Measurements from ENCODE around the gene TTC34.

The TTC34 gene

DNA sequence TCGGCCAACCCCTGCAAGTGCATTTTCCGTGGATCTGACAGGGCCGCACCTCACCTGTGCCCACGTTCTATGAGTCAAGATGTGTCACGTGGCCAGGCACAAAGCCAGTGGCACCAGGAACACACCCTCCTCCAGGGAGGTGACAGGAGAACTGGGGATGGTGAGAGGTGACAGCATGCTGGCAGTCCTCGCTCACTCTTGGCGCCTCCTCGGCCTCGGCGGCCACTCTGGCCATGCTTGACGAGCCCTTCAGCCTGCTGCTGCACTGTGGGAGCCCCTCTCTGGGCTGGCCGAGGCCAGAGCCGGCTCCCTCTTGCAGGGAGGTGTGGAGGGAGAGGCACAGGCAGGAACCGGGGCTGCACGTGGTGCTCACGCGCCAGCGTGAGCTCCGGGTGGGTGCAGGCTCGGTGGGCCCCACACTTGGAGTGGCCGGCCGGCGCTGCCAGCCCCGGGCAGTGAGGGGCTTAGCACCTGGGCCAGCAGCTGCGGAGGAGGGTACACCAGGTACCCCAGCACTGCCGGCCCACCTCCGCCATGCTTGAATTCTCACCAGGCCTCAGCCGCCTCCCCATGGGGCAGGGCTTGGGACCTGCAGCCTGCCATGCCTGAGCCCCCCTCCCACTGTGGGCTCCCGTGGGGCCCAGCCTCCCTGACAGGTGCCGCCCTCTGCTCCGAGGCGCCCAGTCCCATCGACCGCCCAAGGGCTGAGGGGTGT, 11.6 kb upstream of the TTC34 start:
- DNase-seq (ENCODE audit: low spot score), result no peak

DNA sequence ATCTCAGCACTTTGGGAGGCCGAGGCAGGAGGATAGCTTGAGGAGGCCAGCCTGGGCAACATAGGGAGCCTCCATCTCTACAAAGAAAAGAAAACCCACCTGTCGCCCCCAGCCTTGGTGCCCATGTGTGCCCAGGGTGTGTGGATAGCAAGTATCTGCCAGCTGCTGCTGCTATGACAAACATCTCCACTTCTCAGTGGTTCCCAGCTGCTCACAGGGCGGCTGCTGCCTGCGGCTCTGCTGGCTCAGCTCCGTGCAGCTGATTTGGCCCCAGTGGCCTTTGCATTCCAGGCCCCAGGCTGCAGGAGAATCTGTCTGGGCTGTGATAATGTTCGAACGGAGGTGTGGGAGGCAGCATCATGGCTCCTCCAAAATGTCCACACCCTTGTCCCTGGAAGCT, 10.6 kb upstream of the TTC34 start:
- DNase-seq (ENCODE audit: low spot score), result no peak

DNA sequence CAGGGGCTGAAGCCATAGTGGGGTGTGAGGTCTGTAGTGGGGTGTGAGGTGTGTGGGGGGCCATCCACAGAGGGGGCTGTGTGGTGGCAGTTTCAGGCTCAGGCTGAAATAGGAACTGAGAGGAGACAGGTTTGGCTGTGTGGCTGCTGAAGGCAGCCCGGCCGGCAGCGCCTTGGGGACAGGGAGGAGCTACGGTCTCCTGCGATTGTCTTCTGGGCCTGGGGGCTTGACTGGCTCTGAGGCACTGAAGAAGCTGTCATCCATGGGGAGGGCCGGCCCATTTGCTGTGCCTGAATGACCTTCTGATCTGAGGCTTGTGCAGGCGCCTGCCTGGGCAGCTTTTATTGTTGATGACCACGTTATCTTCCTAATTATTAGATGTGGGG, 10.0 kb upstream of the TTC34 start:
- DNase-seq (ENCODE audit: low spot score), result no peak

DNA sequence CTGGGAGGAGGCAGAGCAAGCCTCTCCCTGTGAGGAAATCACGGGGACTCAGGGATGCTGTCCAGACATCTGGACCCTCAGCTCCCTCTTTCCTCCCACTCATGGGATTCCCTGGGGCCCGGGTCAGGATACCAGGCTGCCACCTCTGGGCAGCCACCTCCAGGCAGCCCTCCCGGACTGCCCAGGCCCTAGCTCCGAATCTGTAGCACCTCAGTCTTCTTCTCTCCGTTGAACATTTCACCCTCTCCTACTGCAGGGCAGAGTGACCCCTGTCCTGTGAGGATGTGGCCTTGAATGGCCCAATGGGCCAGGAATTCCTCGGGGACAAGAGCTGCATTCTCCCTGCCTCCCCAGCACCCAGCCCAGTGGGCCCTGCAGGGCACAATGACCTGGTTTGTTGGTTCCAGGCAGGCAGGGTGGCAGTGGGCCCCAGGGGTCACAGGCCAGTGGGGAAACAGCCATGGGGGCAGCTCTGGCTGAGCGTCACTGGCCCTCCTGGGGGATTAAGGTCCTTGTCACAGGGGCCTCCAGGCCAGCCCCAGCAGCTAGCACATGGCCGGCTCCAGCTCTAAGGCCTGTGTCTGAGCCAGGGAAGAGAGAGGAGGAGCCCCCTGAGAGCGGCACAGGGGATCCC, 9.5 kb upstream of the TTC34 start:
- no peak for DNase-seq (ENCODE audit: low spot score)

DNA sequence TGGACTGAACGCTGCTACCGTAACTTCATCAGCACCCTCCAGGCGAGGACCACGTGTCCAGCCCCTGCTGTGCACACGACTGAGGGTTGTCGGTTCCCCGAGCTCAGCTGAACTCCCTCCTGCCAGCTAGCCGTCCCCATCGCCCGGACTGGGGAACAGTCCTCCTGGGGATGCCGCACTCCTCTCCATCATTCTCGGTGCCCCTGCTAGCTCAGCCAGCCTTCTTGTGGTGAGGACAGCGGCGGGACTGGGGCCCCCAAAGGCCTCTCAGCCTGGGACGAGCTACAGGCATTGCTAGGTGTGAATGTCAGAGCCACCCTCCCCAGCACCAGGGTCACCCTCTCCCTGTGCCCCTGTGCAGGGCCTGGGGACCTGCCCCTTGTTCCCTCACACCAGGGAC, 8.8 kb upstream of the TTC34 start:
- no peak for DNase-seq (ENCODE audit: low spot score)

DNA sequence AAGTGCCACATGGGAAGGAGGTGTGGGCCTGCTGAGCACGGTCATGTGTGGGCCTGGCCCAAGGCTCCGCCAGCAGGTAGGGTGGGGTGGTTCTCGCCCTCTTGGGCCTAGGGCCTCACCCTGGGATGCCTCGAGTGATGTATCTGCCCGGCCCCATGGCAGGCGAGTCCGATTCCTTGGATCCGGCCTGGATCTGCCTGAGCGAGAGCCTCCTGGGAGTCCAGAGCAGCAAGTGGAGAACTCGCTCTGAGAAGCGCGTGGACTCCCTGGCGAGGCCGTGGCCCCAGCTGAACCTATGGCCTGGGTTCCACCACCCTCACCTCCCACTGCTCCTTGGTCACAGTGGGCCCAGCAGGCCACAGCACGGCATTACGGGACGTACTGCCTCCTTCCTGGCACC, 8.2 kb upstream of the TTC34 start:
- DNase-seq (ENCODE audit: low spot score), result no peak

DNA sequence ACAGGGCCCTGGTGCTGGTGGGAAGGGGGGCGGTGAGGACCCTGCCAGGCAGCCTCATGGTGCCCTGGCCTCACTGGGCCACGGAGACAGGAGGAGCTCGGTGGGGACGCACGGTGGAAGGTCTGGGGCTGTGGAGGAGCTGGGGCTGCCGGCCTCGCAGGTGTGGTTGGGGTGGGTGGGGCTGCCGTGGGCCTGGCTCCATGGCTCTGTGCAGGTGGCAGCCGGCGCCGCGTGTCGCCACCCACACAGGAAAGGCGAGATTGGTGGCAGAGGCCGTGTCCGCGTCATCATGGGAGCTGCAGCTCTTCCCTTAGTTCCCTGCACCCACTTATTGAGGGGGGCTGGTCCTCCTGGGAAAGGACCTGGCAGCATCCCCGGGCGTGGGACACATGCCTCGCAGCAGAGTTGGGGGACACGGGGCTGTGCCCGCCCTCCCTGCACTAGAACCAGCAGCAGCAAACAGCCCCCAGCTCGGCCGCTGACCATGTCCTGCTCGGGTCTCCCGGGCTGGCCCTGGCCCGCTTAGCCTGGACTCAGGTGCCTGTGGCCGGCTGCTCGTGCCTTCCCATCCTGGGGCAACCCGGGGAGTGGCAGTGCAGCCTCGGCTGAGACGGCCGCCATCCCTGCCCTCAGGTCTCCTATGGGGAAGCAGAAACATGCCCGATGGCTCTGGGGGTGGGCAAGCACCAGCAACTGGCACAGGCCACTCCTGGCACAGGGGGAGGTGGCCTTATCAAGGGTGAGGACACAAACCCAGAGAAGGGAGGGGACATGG, 7.5 kb upstream of the TTC34 start:
- no peak for DNase-seq (ENCODE audit: low spot score)

DNA sequence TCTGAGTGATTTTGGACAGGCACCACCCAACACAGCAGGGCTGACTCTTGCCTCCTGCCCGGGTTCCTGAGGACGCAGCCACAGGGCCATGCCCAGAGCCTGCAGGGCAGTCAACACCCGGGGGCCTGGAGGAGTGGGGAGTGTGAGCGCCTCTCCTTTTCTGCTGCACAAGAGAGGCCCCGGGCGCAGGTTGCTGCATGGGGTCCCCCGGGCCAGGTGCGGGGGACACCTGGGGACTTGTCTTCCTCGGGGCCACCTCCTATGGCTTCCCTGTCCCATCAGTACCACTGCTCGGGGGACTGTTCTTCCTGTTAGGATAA, 6.9 kb upstream of the TTC34 start:
- no peak for DNase-seq (ENCODE audit: low spot score)

DNA sequence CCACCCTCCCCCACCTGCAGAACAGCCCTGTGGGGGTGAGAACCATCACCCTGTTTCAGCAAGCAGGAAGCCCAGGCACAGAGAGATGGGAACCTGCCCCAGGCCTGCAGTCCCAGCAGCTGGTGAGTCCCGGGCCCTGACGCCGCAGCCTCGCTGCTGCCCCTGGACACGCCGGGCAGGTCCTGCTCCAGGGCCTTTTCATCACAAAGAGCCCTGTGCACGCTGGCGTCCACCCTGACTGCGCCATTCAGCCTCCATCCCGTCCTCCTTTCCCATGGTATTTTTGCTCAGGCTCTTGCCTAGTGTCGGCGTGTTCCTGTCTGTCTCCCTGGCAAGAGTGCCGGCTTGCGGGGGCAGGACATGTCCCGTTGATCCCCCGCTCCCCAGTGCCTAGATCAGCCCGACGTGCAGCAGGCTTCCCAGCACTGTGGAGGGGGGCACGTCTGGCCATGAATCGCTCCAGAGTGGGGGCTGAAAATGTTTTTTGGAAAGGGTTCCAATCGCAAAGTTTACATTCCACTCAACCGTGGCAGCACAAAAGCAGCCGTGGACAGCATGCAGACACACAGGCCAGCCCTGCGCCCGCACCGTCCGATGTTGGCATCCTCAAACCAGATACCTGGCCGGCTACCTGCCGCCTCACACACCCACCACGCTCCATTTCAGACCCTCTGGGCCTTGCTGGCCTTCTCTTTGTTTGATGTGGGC, 6.3 kb upstream of the TTC34 start:
- no peak for DNase-seq (ENCODE audit: low spot score)

DNA sequence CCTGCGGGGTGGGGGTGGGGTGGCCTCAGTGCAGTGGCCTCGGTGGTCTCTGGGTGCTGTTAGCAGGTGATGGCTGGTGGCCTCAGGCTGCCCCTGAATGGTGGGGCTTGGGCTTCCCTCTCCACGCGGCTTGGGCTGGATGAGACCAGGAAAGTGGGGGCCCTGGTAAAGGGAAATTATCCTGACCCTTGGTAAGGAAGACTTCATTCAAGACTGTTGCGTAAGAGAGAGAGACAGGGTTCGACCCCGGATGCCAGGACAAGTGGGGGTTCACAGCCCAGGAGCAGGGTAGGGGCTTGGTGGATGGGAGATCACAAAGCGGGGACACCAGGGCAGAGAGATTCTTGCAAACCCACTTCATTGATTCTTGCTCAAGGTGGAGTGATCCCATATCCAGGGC, 5.5 kb upstream of the TTC34 start:
- DNase-seq (ENCODE audit: low spot score), result no peak

DNA sequence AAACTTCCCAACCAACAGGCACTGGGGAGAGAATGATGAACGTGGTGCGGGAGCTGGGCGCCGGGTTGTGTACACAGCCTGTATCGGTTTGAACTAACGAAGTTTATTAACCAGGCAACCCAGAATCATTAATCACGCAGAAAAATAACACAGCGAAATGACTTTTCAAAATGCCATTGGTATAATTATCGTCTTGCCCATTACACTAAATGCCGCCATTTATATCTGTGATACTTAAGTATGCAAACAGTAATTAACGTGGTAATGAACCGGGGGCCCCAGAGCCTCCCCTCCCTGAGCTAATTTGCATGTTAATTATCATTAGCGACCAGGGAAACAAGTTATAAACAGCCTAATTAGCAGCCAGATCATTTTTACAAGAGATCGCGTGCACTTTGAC, 5.1 kb upstream of the TTC34 start:
- DNase-seq (ENCODE audit: low spot score), result no peak

DNA sequence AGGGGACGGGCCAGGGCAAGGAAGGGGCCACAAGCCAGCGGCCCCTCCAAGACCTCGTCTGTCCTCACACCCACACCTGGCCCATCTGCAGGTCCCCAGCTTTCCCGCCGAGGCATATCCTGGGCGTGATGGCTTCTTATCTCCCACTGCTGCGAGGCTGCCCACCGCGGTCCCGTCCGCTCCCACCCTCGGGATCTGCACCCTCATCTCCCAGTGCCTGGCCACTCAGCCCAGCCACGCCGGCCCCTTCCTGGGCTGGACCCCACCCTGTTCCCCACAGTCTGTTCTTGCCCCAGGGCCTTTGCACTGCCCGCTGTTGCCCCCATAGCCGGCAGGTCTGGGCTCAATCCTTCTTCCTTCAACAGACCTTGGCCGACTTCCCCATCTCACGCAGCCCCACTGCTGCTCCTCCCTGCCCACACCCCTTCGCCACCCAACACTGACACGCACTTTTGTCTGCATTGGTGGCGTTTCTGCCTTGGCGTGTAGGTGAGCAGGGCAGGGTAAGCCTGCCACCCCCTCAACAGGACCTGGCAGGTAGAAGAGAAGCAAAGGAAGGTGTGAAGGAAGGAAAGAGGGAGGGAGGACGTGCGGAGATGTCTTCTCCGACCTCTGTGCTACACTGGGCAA, 4.4 kb upstream of the TTC34 start:
- DNase-seq (ENCODE audit: low spot score), result no peak

DNA sequence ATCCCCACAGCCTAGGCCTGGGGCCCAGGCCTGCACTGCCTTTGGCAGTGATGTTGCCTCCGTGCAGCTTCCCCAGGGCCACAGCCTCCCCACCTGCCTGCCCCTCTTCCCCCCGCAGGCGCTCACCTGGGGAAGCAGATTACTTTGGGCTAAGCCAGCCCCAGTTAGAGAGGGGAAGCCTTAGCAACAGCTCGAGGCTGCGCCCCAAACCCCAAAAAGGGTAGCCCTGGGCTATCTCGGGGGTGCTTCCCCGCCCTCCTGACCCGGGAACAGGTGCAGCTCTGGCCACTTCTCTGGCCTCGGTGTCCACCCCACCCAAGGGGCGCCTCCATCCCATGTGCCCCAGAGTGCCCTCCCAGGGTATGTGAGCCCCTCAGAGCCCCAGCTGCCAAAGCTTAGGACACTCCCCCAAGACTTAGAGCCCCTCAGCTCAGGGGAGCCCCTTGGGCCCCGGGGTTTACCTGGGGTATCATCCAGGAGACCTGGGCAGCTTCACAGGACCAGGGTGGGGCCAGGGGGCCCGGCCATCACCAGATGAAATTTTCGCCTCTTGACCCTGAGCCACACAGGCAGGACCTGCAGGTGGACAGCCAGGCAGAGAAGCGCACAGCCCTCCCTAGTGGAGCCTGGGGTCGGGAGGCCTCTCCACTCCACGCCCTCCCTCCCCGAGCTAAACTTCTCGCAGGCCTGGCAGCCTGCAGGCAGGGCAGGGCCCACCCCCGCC, 3.3 kb upstream of the TTC34 start:
- no peak for DNase-seq (ENCODE audit: low spot score)

DNA sequence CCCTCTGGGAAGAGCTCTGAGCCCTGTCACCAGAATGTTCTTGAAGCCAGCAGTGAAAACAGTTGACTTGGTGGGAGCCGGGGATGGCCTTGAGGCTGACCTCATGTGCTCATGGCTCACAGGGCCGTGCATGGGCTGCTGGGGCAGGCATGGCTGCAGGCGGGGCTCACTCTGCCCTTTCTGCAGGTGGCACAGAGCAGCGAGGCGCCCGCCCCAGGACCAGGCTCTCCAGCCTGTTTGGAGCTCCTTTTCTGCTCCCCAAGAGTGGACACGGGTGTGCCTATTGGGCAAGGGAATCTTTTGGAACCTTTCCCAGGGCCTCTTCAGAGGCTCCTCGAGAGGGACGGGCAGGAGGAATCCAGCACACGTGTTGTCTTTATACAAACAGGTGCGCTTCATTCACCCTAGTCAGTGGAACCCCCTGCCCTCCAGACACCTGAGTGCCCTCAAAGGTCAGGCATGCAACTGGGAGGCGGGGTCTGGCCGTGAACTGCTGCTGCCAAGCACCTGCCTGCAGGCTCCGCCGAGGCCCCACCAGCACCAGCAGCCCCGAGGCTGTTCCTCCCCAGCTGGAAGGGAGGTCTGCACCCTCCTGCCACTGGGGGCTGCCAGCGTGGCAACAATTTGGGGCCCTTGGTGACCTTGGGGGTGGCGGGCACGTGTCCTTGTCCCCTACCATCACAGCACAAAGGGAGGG, 2.6 kb upstream of the TTC34 start:
- no peak for DNase-seq (ENCODE audit: low spot score)

DNA sequence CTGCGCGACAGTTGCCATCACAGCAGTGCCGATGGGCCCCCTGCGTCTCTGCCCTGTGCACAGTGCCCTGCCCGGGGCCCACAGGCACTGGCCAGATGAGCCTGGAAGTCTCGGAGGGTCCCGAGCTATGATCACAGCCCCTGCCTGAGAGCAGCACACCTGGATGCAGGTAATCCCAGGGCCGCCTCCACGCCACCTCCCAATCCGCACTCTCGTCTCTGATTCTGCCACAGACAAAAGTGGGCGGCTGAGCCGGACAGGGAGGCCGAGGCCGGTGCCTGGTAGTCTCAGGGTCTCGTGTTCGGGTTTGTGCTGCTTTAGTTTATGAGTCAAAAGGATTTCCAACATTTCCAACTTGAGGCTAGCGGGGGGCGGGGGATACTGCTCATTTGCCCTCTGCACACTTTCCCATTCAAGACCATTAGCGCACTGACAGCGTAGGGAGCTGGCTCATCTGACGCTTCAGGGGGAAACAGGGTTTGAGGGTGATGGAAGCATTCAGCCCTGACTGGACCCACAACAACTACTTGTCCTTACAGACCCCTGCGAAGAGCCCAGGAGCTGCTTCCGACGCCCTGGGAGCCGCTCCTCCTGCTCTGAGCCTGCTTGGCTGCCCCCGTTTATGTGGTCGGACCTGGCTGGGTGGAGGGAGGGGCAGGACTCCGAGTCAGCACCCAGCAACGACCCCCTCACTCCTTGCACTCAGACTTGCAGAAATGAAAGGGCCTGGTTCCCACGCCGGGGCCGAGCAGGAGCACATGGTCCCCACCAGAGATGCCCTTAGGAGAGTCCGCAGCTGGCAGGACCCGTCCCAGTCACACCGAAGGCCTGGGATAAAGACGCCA, 1.8 kb upstream of the TTC34 start:
- no peak for DNase-seq (ENCODE audit: low spot score)

DNA sequence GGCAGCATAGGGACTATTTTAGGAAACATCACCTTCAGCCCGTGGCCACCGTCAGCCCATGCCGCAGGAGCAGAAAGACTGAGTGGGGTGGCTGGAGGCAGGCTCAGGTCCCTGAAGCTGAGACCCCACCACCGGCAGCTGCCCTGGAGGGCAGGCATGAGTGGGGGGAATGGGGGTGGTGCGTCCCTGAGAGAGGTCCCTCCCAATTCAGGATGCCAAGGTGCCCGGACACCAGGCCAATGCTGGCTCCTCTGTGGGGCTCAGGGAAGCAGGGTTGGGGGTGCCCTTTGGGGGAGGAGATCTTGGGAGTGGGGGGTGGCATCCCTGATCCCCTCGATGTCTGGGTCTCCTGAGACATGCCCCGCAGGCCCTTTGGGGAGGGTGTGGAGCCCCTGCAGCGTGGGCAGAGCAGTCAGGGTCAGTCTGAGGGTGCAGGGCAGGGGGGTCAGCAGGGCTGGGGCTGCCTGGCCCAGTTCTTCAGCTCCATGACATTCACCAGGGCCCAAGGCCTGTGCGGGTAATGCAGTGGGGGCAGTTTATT, 998 bp upstream of the TTC34 start:
- DNase-seq (ENCODE audit: low spot score), result no peak

DNA sequence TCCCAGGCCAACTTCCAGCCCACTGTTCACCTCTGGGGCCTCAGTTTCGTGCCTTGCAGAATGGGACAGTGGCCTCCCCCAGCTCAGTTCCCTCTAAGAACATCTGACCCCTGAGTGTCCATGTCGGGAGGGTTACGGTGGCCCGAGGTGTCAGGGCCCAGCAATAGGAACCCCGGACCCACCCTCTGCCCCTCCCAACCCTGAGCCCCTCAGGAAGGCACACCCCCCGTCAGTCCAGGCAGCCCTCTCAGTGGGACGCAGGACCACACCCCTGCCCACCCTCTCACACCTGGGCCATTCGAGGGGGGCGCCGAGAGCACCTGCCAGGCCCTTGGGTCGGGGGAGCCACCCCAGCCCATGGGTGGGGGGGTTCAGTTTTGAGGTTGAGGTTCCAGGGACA, 447 bp downstream of the TTC34 start:
- no peak for DNase-seq (ENCODE audit: low spot score)

DNA sequence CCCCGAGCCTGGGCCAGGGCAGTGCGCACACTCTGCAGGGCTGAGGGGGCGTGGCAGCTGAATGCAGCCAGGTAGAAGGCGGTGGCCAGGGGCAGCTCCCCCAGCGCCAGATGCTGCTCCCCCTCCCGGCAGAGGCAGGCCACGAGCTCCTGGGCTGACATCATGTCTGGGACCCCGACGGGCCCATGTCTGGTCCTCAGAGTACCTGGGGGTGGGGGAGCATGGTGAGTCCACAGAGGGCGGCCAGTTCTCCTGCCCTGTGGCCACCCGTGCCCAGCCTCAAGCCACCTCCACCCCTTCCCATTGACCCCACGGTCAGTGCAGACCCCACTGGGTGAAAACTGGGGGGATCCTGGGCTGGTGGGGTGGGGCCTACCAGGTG, 838 bp downstream of the TTC34 start:
- DNase-seq (ENCODE audit: low spot score), result no peak

DNA sequence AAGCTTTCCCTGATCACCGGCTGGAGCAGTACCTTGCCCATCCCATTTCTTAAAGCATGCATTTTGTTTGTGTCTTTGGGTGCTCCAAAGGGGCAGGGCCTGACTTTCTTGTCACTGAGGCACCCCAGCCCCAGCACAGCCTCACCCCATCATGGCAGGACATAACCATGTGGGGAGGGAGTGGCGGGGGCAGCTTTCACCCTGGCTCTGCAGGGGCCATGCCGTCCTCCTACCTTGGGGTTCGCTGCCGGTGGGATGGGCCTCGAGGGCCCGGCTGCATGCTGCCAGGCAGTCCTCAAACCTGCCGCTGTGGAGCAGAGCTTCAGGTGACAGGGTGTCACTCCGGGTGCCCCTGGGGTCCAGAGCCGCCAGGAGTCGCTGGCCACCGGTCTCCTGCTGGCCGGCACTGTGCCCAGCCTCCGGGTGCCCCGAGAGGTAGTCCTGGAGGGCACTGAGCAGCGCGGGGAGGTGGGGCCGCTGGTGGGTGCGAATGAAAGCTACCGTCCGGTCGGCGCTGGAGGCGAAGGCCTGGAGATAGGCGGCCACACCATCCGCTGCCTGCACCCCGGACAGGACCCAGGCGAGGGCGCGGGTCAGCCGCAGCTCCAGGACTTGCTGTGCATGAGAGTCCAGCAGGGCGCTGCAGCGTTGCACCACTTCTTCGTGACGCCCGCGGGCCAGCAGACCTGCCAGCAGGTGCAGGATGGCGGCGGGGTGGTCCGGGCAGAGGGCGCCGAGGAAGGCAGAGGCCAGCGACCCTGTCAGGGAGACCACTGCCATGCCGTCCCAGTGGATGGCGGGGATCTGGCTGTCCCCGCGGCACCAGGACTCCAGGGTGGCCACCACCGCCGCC, 1.5 kb downstream of the TTC34 start:
- DNase-seq (ENCODE audit: low spot score), result no peak

Measured in AG20443 (cell line).